ENCODE measurements around the gene MRPL3.

The MRPL3 gene

DNA sequence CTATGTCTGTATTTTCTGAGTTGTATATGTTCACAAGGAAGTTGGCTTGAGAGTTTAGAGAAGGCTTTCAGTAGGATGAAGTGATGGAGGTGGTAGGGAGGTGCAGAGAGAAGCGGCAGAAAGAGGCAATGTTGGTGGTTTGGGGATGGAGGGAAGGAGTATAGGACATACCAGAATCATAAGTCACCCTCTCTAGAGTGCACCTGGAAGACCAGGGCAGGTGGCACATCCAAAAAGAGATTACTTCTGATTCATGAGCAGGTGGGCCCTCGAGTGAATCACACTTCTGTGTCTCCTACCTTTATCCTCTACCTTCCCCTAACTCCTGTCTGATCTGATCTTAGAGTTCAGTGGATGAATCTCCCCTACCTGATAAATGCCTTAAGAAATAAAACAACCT is 41.8 kb upstream of the MRPL3 start:
- no peak for DNase-seq (ENCODE audit: low read depth in 2 of 2)
- TF ChIP-seq, protein P1, sequence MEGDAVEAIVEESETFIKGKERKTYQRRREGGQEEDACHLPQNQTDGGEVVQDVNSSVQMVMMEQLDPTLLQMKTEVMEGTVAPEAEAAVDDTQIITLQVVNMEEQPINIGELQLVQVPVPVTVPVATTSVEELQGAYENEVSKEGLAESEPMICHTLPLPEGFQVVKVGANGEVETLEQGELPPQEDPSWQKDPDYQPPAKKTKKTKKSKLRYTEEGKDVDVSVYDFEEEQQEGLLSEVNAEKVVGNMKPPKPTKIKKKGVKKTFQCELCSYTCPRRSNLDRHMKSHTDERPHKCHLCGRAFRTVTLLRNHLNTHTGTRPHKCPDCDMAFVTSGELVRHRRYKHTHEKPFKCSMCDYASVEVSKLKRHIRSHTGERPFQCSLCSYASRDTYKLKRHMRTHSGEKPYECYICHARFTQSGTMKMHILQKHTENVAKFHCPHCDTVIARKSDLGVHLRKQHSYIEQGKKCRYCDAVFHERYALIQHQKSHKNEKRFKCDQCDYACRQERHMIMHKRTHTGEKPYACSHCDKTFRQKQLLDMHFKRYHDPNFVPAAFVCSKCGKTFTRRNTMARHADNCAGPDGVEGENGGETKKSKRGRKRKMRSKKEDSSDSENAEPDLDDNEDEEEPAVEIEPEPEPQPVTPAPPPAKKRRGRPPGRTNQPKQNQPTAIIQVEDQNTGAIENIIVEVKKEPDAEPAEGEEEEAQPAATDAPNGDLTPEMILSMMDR (IDR thresholded peaks at IDR 0.05; ENCODE audit: low read depth, low read length): no peak

DNA sequence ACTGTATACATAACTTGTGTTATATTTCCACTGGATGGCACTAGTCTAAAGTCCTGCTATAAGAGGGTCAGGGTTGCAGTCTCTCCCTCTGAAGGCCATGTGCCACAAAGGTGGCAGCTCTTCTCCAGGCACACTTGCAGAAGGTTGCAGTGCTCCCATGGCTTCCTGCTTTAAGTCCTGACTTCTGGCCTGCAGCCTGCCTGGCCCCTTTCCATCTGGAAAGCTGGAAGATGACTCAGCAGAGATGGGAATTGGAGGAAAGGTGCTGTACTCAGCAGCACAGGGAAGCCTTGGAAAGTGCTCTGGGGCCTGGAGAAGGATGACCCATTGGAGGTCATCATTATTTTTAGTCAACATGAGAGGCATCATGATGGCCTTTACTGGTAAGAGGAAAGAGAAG is 40.9 kb upstream of the MRPL3 start:
- peak; percentile 66 to 92 for DNase-seq (ENCODE audit: low read depth in 2 of 2)

More for the DNA sequence above, 41.8 kb upstream of the MRPL3 start:
- H3K4me3 ChIP-seq (replicated peaks in 1 of 2; ENCODE audit: low read depth in 2 of 2, low read length in 2 of 2): no peak overlapping the region

DNA sequence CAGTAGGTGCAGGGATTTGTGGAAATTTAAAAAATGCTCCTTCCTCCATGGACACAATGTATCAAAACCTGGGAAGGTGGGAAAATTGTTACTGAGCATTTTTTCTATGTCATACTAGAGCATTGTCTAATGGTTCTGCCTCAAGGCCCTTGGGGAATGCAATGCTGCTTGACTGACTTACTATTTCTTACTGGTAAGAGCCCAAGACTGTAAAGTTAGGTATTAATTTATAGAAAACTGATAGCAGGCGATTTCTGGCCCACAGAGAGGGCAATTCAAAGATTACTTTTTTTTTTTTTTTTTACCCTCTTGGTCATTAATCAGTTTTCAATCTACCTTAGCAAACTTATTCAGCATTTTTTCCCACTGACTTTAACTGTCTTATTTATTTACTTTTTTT is 38.5 kb upstream of the MRPL3 start:
- H3K4me3 ChIP-seq (replicated peaks in 1 of 2; ENCODE audit: low read depth in 2 of 2, low read length in 2 of 2): no peak overlapping the region
- TF ChIP-seq, protein P1 (IDR thresholded peaks at IDR 0.05; ENCODE audit: low read depth, low read length): no peak
- no peak for DNase-seq (ENCODE audit: low read depth in 2 of 2)

More for the DNA sequence above, 40.9 kb upstream of the MRPL3 start:
- TF ChIP-seq, protein P1 (IDR thresholded peaks at IDR 0.05; ENCODE audit: low read depth, low read length): no peak
- H3K4me3 ChIP-seq (replicated peaks in 1 of 2; ENCODE audit: low read depth in 2 of 2, low read length in 2 of 2): no peak overlapping the region

DNA sequence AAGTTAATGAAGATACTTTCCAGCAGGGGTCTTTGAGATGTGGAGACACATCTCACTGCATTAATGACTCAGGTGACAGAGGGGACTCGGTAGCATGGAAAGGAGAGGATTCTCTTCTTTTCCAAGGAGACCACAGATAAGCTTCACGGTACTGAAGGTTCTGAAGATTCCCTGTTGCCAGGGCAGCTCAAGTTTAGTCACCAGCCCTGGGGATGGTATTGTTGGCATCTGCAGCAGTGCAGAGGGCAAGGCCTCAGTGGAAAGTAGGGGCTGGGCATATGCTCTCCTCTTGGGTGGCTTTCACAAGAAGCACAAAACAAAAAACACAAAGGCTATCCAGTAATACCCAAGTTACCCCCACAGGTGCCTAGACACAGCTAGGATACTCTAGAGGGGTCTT is 38.0 kb upstream of the MRPL3 start:
- TF ChIP-seq, protein P1 (IDR thresholded peaks at IDR 0.05; ENCODE audit: low read depth, low read length): no peak
- no peak overlapping the region for H3K4me3 ChIP-seq (replicated peaks in 1 of 2; ENCODE audit: low read depth in 2 of 2, low read length in 2 of 2)
- DNase-seq (ENCODE audit: low read depth in 2 of 2): no peak

DNA sequence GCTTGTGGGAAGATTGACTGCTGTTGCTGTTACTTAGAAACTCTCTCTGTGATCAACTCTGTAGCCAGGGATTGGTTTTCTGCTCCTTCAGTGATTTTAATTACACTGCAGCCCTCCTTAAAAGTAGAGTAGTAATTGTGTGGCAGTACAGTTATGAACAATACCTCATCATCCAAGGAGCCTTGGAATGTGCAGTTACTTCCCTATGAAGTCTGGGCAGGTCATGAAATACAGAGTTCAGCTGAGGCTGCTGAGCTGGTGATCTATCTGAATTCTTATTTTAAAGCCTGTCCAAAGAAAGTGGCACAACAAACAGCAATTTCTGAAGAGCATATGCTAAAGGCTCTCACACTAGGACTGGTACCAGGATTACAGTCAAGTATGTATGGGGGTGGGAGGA is 37.4 kb upstream of the MRPL3 start:
- H3K4me3 ChIP-seq (replicated peaks in 1 of 2; ENCODE audit: low read depth in 2 of 2, low read length in 2 of 2): no peak overlapping the region
- no peak for DNase-seq (ENCODE audit: low read depth in 2 of 2)
- TF ChIP-seq, protein P1 (IDR thresholded peaks at IDR 0.05; ENCODE audit: low read depth, low read length): no peak

DNA sequence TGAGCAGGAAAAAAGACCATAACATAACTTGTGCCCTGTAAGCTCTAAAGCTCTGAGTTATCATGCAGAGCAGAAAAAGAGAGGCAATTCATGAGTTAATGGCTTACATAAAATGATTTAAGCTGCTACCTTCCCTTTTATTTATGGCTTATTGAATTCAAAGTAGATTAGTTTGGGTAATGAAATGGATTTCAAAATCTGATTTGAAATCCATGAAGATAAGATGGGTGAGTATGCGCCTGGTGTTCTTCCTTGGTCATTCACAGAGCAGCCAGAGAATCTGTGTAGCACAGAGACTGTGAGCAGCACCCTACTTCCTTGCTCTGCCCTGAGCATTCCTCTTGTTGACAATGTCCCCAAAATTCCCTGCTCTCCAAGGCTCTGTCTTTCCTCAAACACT is 36.2 kb upstream of the MRPL3 start:
- no peak overlapping the region for H3K4me3 ChIP-seq (replicated peaks in 1 of 2; ENCODE audit: low read depth in 2 of 2, low read length in 2 of 2)
- TF ChIP-seq, protein P1 (IDR thresholded peaks at IDR 0.05; ENCODE audit: low read depth, low read length): no peak
- no peak for DNase-seq (ENCODE audit: low read depth in 2 of 2)

DNA sequence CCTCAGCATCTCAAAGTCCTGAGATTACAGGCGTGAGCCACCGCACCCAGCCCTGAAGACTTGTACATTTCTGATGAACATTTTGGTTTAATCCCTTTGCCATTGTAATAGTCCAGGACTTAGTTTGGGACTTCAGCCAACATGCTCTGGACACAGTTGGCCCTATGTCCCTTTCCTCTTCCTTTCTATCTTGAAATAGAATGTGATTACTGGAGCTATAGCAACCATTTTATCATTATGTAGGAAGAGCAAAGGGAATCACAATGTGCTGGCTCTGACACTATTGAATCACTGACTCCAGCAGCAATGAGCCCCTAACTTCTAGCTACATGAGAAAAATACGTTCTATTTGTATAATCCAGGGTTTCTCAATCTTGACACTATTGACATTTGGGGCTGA is 34.8 kb upstream of the MRPL3 start:
- DNase-seq (ENCODE audit: low read depth in 2 of 2): peak in 1 of 2 donors; percentile 5

More for the DNA sequence above, 34.8 kb upstream of the MRPL3 start:
- no peak overlapping the region for H3K4me3 ChIP-seq (replicated peaks in 1 of 2; ENCODE audit: low read depth in 2 of 2, low read length in 2 of 2)
- TF ChIP-seq, protein P1 (IDR thresholded peaks at IDR 0.05; ENCODE audit: low read depth, low read length): no peak

Measured in cardiac fibroblast (primary cell).